NCI-H2029 treated with DMSO at 0.1 percent for 48 hours (cell line): Measurements from ENCODE around the gene APOD.

Experiments used
- DNase-seq: peaks from one replicate; lab custom pipeline; 2025; lab: John Stamatoyannopoulos, UW

Gene APOD

DNA sequence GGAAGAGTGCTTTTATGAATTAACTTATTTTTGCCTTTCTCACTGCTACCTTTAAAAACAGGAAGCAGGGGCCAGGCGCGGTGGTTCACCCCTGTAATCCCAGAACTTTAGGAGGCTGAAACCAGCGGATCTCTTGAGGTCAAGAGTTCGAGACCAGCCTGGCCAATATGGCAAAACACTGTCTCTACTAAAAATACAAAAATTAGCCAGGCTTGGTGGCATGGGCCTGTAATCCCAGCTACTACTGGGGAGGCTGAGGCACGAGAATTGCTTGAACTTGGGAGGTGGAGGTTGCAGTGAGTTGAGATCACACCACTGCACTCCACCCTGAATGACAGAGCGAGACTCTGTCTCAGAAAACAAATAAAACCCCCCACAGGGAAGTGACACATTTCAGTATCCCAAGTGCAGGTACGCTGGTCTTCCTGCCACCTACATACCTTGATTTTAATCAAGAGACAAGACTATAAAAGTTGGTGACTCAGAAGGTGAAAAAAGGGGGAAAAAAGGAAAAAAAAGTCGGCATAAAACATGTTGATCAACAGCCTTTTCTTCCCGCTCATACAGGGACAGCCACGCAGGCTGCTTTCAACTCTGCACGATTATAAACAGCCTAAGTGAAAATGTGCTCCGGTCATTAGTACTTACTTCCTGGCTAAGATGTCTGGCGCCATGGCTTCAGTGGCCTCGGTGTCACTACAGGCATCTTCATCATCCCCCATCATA, 59.4 kb downstream of the APOD start:
- DNase-seq, result no peak

DNA sequence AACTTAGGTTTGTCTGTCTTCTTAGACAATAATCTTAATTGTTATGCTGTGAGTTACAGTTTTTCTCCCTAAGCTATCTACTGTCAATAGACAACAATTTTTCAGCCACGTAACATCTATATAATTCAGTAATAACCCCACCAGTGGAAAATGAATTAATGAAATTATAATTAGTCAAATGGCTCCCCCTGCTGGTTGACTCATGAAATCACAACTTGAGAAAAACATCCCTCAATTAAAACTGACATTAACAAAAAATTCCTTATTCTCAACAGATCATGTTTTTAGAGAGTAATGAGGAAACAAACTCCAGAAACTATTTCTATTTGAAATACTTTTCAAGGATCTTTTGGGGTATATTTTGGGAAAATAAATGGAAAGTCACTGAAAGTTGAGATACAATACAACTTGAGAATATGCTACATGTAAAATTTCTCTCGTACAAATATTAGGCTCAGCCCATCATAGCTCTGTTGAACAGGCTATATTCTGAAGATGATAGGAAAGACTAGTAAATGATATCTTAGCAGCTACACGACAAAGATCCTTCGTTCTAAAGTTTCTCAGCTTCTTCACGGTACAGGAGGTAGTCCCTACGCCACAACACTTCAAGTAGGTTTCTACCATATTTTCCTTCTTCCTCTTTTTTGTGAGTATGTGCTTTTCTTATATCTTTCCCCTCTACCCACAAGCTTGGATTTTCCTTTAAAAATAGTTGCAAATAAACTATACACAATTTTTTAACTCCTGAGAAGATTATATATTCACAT, 61.3 kb downstream of the APOD start:
- DNase-seq, result peak; percentile 14
